ENCODE data around the gene CAPN12.

- TF ChIP-seq EZH2 (IDR thresholded peaks at IDR 0.05; ENCODE audit: borderline replicate concordance, low read depth, low read length, poor library complexity, severe bottlenecking) = no peak
- TF ChIP-seq, protein P1, sequence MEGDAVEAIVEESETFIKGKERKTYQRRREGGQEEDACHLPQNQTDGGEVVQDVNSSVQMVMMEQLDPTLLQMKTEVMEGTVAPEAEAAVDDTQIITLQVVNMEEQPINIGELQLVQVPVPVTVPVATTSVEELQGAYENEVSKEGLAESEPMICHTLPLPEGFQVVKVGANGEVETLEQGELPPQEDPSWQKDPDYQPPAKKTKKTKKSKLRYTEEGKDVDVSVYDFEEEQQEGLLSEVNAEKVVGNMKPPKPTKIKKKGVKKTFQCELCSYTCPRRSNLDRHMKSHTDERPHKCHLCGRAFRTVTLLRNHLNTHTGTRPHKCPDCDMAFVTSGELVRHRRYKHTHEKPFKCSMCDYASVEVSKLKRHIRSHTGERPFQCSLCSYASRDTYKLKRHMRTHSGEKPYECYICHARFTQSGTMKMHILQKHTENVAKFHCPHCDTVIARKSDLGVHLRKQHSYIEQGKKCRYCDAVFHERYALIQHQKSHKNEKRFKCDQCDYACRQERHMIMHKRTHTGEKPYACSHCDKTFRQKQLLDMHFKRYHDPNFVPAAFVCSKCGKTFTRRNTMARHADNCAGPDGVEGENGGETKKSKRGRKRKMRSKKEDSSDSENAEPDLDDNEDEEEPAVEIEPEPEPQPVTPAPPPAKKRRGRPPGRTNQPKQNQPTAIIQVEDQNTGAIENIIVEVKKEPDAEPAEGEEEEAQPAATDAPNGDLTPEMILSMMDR (conservative IDR thresholded peaks at IDR 0.05; ENCODE audit: low read depth, low read length) = no peak
Observed at GRCh38 chr19:38723990-38724854, 20.1 kb downstream of the CAPN12 start.
